Fibroblast of villous mesenchyme (primary cell): ENCODE measurements around the gene IL13. TPM values are rescaled to one million over a fixed set of nuclear protein-coding genes. Genes with fewer than 3 reads are reported as not detected.

ENCODE experiments used
- DNase-seq: peaks from one replicate; pipeline ENCODE4 v3.0.0-alpha.2; 2010; ENCODE audit warnings: low read depth
- H3K4me3 ChIP-seq: 2 replicates; pipeline ENCODE4 v1.5.1; 2011; ENCODE audit warnings: low read depth, mild to moderate bottlenecking, low read length
- total RNA-seq: library from RNA; depleted of rRNA; stranded (reverse); fragments of >200 nt; gene quantifications from 2 replicates; pipeline ENCODE4 v1.2.3, GENCODE V29; 2012
- TF ChIP-seq, protein P1 (sequence below): IDR thresholded peaks from 2 replicates; pipeline ENCODE4 v1.5.1; 2012; ENCODE audit warnings: low read depth, mild to moderate bottlenecking, low read length; ENCODE audit not compliant: insufficient read depth

IL13 gene
- total RNA-seq: not detected in 2 replicates

DNA sequence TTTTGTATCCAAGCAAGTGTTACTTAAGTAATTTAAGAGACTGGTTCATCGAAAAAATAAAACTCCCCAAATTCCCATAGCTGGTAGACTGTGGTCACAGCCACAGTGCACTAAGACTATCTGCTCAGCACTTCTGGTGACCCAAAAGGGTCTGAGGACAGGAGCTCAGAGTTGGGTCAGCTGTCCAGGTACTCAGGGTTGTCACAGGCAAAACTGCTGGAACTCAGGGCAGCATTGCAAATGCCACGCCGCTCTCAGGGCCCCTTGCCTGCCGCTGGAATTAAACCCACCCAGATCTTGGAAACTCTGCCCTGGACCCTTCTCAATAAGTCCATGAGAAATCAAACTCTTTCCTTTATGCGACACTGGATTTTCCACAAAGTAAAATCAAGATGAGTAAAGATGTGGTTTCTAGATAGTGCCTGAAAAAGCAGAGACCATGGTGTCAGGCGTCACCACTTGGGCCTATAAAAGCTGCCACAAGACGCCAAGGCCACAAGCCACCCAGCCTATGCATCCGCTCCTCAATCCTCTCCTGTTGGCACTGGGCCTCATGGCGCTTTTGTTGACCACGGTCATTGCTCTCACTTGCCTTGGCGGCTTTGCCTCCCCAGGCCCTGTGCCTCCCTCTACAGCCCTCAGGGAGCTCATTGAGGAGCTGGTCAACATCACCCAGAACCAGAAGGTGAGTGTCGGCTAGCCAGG lies at the start of gene IL13:
Gene IL13 (plus strand): TSS at position 498 of the 705 bp plus-strand sequence. CDS start 14 bp downstream, at position 512.
- TF ChIP-seq, protein P1, sequence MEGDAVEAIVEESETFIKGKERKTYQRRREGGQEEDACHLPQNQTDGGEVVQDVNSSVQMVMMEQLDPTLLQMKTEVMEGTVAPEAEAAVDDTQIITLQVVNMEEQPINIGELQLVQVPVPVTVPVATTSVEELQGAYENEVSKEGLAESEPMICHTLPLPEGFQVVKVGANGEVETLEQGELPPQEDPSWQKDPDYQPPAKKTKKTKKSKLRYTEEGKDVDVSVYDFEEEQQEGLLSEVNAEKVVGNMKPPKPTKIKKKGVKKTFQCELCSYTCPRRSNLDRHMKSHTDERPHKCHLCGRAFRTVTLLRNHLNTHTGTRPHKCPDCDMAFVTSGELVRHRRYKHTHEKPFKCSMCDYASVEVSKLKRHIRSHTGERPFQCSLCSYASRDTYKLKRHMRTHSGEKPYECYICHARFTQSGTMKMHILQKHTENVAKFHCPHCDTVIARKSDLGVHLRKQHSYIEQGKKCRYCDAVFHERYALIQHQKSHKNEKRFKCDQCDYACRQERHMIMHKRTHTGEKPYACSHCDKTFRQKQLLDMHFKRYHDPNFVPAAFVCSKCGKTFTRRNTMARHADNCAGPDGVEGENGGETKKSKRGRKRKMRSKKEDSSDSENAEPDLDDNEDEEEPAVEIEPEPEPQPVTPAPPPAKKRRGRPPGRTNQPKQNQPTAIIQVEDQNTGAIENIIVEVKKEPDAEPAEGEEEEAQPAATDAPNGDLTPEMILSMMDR: no peak
- no peak for DNase-seq
- no peak within 1 kb of the TSS for H3K4me3 ChIP-seq

DNA sequence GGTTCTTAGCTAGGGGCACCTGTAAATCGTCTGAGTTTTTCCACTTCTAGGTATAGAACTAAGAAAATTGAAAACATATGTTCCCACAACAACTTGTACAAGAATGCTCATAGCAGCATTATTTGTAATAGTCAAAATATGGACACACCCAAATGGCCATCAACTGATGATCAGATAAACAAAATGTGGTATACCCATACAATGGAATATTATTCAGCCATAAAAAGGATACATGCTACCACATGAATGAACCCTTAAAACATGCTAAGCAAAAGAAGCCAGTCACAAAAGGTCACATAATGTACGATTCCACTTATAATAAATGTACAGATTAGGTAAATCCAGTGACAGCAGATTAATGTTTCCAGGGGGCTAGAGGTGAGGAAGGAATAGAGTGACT lies 46.0 kb upstream of the IL13 start:
- H3K4me3 ChIP-seq: no peak overlapping the region
- DNase-seq: no peak
- TF ChIP-seq, protein P1: no peak

DNA sequence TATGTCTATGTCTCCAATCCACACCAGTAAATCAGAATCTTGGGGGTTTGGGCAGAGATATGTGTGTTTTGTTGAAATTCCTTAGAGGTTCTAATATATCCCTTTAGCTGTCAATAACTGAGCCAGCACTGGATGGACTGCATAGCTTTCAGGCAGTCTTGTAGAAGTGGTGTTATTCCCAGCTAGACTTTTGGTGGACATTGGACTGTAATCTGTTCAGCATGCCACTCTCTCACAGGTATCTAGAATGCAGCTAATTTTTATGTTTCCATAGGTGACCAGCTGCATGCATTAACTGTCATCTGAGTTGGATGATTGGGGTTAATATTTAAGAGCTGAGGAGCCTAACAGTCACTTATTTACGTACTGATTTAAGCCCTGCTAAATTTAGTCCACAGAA lies 45.1 kb upstream of the IL13 start:
- H3K4me3 ChIP-seq: no peak overlapping the region
- DNase-seq: no peak
- TF ChIP-seq, protein P1: no peak

DNA sequence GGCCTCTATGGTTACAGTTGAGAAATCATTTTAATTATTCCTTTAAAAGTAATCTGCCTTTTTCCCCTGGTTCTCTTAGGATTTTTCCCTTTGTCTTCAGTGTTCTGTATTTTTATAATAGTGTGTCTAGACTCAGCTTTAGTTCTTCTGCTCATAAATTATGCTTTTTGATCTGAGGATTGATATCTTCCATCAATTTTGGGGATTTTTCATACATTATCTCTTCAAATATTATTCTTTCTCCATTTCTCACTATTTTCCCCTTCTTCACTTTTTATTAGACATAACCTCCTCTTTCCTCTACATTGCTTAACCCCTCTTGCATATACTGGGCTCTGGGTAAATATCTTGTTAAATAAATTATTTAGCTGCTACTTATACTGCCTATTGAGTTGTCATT lies 36.3 kb upstream of the IL13 start:
- H3K4me3 ChIP-seq: no peak overlapping the region
- TF ChIP-seq, protein P1: no peak
- DNase-seq: no peak

DNA sequence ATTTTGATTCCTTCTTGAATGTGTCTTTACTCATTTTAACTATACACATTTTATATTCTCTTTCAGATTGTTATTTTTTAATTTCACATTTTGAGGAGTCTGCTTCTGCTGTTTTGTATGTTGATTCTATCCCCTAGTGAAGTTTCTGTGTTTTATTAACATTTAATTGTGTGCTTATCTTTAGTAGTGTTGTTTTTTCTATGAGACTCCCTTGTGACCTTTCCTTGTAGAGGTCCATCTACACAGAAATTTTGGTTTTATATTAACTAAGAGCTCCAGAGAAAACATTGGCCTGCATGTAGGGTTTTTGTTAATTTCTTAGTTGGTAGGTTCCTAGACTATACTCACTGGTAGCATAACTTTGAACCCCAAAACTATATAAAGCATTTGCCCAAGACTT lies 35.4 kb upstream of the IL13 start:
- TF ChIP-seq, protein P1: no peak
- DNase-seq: no peak

DNA sequence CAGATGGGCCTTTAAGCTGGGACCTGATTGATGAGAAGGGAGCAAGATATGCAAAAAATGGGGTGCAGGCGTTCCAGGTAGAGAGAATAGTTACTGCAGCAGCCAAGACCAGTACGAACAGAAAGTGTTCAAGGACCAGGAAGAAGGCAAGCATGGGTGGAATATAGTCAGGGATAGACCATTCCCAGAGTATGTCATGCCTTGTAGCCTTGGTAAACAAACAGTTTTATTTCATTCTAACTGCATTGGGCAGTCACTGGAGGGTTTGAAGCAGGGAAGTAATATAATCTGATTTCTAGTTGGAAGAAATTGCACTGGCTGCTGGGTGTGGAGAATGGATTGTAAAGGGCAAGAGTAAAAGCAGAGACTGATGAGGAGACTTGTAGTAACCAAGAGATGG lies 30.5 kb upstream of the IL13 start:
- H3K4me3 ChIP-seq: no peak overlapping the region
- DNase-seq: no peak
- TF ChIP-seq, protein P1: no peak

More for the DNA sequence above, 35.4 kb upstream of the IL13 start:
- H3K4me3 ChIP-seq: no peak overlapping the region

DNA sequence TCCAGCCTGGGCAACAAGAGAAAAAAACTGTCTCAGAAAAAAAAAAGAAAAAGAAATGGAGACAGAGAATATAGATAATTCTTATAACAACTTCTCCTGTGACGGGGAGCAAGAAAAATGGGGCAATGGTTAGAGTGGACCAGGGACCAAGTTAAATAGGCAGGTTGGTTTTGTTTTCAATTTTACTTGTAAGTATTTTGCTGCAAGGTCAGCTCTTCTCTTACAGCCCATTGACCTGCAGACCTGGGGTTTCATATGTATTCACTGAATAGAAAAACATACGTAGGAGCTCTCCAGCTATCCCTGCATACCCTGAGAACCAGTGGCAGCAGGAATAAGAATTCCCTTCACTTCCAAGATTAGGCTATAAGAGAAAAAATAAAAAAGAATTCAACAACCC lies 29.2 kb upstream of the IL13 start:
- TF ChIP-seq, protein P1: no peak
- DNase-seq: no peak
- H3K4me3 ChIP-seq: no peak overlapping the region
